Activated naive CD8-positive, alpha-beta T cell treated with anti-CD3 and anti-CD28 coated beads, Interleukin-2, amount 50 U/mL, for 16 hours (primary cell): ENCODE results near the gene RAC2.
A peak's percentile ranks its signal among the peaks of the same experiment; 100 is the strongest.

Experiments used
- DNase-seq: peaks from one replicate; pipeline ENCODE4 v3.0.0-alpha.2; 2020; ENCODE audit warnings: low read depth, low spot score

RAC2 gene

DNA sequence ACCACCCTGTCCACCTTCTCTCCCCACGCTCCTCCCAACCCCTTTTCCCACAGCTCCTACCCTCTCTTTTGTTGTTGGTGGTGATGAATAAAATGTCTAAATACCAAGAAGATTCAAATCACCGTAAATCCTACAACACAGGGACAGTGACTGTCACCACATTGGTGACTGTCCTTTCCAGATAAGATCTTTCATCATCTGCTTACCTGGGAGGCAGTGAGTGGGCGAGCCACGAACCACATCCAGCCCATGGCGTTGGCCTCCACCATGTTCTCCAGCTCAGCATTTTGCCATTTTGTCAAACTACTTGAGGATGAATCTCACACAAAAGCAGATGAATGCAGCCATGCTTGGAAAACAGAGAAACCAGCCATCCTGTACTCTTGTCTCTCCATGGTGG, 31.6 kb upstream of the RAC2 start:
- no peak for DNase-seq

DNA sequence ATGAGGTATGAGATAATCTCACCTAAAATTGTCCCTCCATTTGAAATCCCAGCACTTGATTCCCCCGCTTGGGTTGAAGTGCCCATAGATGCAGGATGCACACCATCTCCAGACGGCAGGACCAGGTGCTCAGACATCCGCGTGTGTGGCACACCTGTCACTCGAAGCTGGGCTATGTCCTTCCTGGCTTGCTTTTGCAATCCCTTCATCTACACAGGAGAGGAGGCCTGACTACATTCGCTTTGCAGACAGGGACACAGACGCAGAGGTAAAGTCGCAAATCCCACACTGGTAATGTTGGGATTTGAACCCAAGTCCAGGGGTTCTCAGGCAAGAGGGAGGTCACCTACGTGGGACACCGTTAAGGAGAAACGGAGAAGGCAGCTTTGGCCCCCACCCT, 31.1 kb upstream of the RAC2 start:
- no peak for DNase-seq

DNA sequence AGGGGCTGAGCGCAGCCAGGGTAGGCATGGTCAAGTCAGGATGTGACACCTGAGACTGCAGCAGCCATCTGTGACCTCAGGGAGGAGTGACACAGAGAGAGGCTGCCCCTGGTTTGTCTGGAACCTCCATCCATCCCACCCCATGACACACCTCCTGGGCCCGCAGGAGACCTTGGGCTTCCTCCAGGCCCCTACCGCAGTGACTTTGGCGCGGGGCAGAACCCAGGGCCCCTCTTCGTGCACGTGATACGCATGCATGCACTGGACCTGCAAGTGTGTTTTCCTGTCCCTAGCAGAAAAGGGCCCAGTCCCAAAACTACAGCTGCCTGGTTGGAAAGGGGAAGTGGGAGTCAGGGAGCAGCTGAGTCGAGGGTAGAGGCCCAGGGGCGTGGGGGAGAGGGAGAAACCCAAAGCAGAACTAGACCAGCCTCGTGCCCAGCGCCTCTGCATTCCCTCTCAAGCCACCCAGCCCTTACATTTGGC, 30.4 kb upstream of the RAC2 start:
- no peak for DNase-seq

DNA sequence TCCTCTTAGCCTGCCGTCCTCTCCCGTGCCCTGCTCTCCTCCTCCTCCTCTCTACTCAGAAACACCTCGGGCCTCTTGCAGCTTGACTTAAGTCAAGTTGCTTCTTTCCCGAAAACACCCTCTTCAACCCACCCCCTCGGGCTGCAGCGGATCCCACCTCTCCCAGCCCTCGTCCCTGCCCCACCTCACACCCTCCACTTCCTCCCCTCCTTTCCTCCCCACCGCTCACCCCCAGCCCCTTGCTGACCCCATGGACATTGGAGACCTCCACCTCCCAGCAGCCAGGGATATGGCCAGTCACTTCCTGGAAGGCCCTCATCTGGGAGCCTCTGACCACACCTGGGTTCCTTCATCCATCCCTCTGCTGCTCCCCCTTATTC, 29.8 kb upstream of the RAC2 start:
- DNase-seq: no peak

DNA sequence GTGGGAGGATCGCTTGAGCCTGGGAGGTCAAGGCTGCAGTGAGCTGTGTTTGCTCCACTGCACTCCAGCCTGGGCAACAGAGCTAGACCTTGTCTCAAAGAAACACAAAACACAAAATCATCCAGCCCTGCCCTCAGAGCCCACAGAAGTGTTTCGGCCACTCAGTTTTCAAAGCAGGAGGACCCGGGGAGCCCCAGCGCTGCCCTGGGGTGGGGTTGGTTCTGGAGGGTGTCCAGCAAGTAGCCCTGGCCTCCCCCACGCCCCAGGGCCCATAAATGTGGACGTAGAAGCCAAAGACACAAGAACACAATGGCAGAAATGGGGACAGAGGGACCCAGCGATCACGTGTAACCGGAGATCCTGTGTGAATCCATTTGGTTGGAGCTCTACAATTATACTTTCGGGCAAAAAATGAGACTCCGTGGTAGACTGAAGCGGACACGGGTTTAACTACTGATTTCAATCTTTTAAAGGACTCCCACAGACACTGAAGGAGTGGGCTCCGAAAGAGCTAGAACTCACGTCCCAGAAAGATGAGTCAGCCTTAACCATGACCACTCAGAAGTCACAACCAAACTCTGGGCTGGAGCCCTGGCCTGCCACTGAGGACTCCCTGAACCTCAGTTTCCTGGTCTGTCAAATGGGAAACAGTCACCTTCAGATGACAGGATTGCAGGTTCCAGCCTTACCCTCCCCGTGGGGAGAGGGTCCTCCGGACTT, 29.2 kb upstream of the RAC2 start:
- no peak for DNase-seq

DNA sequence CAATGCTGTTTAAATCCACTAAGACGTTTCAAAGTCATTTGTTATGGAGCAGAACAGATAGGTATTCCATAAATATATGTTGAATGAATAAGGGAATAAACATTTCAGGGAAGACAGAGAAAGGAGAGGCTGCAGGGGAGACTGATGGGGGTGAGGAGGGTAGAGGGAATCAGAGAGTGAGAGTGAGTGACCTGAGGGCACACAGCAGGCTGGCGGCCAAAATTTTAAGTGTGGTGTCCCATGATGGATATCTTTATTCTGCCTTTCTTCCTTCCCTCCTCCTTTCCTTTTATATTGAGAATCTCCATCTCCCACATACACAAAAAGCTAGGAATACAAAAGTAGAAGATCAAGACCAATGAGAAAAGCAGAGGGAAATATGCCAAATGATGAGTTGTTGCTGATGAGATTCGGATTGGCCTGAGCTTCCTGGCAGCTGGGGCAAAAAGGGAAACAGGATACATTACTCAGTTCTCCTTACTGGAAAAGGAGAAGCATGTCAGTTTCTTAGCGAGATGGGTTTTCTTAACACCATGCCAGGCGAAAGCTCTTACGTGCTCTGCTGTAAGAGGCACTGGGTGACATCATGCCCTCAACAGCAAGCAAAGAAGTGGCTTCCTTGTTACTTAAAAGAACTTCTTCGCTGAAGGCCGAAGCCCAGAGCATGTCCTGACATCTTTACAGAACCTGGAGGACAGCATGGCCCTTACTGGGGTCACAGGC, 27.0 kb upstream of the RAC2 start:
- no peak for DNase-seq

DNA sequence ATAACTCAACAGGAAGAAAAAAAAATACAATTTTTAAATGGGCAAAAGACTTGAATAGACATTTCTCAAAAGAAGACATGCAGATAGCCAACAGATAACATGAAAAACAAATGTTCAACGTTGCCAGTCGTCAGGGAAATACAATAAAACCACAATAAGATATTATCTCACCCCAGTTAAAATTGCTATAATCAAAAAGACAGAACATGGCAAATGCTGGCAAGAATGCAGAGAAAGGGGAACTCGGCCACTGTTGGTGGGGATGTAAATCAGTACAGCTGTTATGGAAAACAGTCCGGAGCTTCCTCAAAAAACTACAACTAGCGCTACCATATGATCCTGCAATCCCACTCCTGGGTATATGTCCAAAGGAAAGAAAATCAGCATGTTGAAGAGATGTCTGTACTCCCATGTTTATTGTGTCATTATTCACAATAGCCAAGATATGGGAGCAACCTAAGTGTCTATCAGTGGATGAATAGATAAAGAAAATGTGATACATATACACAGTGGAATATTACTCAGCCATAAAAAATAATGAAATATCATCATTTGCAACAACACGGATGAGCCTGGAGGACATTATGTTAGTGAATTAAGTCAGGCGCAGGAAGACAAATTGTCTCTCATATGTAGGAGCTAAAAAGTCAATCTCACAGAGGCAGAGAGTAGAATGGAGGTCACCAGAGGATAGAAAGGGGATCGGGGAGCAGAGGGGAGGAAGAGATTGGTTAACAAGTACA, 26.0 kb upstream of the RAC2 start:
- no peak for DNase-seq

DNA sequence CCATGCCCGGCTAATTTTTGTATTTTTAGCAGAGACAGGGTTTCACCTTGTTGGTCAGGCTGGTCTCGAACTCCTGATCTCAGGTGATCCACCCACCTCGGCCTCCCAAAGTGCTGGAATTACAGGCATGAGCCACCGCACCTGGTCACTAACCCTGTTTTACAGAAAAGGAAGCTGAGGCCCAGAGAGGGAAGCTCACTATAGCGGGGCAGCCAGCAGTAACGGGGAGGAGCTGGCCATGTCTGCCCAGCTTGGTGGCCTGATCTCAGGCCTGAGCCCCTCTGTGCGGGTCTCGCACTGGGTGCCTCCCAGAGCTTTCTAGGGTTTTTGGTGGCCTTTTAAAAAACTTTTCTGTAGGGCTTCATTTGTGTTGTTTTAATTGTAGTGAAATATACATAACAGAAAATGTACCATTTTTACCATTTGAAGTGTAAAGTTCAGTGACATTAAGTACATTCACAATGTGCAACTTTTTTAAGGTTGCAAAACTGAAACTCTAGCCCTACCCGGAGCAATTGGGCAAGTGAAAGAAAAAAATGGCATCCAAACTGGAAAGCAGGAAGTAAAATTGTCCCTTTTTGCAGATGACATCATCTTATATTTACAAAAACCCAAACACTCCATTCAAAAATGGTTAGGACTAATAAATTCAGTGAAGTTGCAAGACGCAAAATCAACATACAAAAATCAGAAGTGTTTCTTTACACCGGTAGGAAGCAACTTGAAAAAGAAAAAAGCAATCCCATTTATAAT, 23.8 kb upstream of the RAC2 start:
- DNase-seq: no peak

DNA sequence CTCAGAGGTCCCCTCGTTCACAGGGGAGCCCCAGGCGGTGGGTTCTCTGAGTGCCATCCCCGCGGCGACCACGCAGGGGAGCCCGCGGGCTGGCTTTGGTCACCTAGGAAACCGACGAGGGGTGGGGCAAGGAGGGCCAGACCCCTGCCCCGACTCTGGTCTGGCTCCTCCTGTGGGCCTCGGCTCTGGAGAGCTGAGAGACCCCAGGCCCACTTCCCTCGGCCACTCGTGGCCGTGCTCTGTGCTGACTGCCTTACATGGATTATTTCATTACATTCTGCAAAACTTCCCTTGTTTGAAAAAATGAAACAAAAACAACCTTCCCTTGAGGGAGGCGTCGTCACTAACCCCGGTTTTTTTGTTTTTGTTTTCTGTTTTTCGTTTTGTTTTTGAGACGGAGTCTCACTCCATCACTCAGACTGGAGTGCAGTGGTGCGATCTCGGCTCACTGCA, 23.1 kb upstream of the RAC2 start:
- peak; percentile 45 for DNase-seq

DNA sequence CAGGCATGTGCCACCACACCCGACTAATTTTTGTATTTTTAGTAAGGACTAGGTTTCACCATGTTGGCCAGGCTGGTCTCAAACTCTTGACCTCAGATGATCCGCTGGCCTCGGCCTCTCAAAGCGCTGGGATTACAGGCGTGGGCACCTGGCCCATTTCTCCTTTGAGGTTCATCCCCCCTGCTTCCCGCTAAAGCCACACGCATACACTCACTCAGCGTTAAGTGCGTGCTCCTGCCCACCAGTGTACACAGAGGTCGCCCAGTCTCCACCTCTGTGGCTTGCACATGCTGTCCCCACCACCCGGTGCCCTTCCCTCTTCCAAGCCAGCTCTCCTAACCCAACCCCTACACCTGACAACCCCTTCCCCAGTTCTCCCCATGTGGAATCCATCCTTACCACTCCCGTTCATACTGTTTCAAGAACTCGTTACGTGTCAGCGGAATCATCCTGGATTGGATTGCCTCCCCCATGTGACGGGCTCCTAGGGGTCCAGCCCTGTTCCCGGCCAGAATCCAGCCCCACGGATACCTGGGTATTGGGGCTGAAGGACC, 22.6 kb upstream of the RAC2 start:
- no peak for DNase-seq

DNA sequence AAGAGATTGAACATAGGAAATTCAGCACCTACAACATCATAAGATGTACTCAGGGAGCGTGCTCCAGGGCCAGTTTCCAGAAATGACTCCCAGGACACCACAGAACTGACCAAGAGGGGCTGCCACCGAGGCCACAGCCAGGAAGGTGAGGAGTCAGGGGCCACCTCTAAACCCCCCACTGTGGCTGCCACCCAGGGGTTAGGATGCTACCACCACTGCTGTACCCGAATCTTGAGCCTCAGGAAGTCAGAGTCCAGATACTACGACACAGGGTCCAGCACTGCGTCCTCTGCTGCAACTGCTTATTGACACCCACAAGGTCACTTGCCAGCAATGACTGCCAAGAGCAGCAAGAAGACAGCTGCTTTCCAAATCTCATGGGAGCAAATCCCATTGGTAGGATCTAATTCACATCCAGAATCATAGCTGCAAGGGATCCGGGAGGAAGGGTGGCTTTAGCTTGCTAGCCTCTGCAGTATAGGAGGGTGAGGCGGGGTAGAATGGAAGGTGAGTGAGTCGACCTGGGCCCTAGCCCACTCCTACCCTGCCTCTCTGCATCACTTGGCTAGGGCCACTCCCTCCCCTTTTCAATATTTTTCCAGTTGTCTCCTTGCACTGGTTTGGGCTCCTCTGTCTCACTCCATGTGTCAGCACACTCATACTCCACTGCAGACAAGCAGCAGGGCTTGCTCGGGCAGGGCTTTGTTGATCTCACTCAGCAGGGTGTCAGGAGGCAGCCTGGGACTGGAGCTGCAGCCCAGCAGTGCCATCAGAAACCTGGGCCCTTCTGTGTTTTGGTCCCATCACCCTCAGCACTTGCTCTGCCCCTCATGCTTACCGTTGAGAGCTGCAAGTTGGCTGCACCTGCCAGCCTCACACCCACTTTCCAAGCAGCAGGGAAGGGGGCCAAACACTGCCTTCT, 20.2 kb upstream of the RAC2 start:
- no peak for DNase-seq

DNA sequence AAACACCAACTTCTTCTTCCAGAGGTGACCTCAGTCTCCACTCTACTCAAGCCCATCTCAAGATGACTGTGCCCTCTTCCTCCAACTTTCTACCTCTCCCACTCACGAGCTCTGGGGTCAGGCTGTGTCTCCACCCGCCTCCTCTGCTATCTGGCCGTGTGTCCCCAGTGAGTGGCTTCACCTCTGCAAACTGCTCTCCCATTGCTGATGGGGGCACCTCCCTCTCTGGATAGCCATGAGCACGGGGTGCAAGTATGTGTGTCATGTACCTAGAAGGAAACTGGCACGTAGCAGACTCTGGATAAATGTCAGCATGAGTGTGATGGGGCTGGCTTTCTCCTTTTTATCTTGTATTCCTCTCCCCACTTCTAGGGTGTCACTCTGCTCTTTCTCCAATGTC, 18.3 kb upstream of the RAC2 start:
- no peak for DNase-seq

DNA sequence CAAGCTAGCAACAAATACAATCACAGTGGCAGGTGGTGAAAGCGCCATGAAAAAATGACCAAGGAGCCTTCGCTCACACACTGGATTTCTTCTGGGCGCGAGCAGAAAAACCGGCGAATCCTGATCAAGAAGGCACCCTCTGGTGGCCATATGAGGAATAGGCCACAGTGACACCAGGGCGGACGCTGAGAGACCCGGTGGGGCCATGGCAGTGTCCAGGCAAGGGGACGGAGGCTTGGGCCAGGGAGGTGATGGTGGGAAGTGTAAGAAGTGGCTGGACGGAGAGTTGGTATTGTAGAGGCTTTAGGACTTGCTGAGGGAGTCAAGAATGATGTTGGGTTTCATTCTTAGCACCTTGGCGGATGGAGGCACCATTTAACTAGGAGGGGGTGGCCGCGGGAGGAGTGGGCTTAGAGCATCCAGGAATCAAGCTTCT, 16.9 kb upstream of the RAC2 start:
- DNase-seq: no peak

DNA sequence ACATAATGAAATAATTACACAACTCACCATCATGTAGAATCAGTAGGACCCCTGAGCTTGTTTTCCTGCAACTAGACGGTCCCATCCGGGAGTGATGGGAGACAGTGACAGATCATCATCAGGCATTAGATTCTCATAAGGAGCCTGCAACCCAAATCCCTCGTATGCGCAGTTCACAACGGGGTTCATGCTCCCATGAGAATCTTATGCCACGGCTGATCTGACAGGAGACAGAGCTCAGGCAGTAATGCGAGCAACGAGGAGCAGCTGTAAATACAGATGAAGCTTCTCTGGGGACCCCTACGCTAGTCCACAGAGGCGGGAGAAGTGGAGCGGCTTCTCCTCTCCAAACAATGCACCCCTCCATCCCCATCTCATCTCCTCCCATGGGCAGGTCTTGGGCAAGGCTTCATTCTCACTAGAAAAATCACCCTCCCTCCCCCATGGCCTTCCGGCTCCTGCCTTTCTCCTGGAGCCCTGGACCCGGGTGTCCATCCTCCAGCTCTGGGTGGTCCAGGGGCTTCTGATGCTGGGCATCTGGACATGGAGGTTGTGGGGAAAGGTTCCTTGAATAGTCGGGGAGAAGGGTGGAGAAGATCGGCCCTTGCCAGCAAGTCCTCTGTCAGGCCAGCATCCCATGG, 16.2 kb upstream of the RAC2 start:
- no peak for DNase-seq

DNA sequence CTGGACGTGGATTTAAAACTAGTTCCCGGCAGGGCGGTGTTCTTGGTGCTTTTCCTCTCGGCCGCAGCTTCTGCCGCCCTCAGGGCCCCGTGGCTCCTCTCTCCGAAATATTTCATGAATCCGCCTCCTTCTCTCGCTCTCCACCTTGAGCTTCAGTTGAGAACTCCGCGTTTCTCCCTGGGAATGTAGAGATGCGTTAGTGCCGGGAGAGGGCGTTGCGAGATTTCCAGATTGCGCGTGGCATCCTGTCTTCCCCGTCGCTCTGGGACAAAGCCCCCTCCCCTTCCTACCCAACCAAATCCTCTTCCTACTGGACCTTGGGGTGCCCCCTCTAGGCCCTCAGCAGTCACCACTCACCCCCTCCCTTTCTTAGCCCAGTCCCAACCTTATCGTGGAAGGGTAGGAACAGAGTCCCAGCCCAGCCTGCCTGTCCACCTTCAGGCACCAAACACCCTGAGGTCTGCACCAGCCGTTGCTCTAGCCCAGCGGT, 15.5 kb upstream of the RAC2 start:
- DNase-seq: no peak

DNA sequence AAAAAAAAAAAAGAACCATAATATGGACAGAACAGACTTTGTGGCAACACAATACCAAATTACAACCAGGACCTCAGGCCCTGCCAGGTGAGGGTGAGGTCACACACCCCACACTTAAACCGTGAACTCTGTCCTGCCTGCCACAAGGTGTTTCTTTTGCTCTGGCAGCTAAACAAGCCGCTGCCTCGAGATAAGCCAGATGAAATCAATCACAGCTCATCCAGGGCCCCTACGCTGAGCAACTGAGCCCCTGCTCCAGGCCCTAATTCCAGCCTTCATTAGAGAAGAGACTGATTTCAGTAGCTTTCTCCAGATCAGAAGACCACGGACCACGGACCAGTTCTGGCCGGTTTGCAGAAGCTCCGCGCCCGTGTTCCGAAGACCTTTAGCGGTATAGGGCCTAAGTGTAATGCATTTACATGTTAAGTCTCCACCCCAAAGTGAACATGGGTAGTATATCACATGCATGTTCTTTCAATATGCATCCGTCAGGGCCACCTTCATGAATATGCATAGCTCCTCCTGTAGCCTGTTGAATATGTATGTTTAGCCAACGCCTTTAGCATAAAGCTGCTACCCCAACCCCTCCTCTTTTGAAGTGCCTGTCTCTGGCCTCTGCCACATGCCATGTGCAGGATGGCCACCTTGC, 14.8 kb upstream of the RAC2 start:
- DNase-seq: no peak

DNA sequence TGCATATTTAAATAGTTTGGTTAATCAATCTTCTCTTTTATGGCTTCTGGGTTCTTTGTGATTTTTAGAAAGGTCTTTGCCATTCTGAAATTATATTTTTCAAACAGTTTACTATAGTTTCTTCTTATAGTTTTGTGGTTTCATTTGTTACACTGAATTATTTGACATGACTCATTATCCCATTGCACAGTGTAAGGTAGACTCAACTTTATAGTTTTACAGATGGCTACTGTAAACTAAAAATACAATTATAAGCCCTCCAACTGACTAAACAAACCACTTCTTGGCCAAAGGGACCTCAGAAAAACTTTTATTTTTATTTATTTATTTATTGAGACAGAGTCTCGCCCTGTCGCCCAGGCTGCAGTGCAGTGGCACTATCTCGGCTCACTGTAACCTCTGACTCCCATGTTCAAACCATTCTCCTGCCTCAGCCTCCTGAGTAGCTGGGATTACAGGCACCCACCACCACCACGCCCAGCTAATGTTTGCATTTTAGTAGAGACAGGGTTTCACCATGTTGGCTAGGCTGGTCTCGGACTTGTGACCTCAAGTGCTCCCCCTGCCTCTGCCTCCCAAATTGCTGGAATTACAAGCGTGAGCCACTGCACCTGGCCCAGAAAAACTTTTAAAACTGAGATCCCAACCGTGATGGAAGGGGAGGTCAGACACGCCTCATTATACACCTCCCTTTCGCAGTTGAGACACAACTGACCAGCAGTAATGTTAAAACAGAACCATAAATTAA, 14.1 kb upstream of the RAC2 start:
- no peak for DNase-seq

DNA sequence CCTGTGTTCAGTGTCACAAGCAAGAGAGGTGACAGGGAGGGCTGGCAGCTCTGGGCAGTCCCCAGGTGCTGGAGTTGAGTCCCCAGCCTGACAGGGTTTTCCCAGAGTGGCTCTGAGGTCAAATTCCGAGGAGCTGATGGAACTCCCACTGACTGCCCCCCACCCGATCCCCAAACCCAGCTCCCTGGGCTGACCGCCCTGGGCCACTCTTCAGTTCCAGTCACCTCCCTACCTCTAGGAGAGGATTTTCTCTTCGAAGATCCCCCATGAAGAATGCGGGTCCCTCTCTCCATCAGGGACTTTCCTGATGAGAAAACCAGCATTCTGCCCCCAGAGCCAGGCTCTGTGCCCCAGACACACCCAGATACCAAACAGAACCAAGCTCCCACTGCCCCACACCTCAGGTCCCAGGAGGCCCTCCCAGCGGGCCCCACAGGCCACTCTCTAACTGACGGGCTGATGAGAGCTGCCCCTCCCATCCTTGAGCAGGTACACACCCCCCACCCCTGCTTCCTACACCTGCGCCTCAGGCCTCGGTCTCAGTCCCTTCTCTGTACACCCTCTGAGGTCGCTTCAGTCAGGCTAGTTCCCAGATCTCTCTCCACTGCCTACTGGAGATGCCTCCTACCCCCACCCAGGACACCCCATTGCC, 12.1 kb upstream of the RAC2 start:
- no peak for DNase-seq
